Upper lobe of left lung (tissue), 4 donors: ENCODE results near the gene FURIN.

ENCODE experiments used
- CTCF ChIP-seq, 6 experiments: fragments of 450-650 bp in 4 of 6; fragments of 200-600 bp in 2 of 6; sonication (generic) in 2 of 6; IDR thresholded peaks; one replicate each; pipeline ENCODE4 v1.5.1; 2016 to 2019; ENCODE audit warnings: antibody characterized with exemption in 6 of 6
- EP300 ChIP-seq, 4 donors: sonication (generic); formaldehyde crosslinking; IDR thresholded peaks; one replicate each; pipeline ENCODE4 v1.5.1; 2017; ENCODE audit warnings: antibody characterized with exemption in 4 of 4, control low read depth in 2 of 4
- POLR2A ChIP-seq, 4 donors: fragments of 450-650 bp; IDR thresholded peaks; one replicate each; pipeline ENCODE4 v1.5.1; 2016 to 2017; ENCODE audit warnings: antibody characterized with exemption in 4 of 4, mild to moderate bottlenecking in 2 of 4
- POLR2AphosphoS5 ChIP-seq, 2 donors: sonication (generic); formaldehyde crosslinking; IDR thresholded peaks; one replicate each; pipeline ENCODE4 v1.5.1; 2017; ENCODE audit warnings: antibody characterized with exemption in 2 of 2

- TF ChIP-seq CTCF (IDR thresholded peaks at IDR 0.05): no peak
- no peak for TF ChIP-seq POLR2A (IDR thresholded peaks at IDR 0.05)
- peak in 1 of 2 donors; percentile 5 for TF ChIP-seq POLR2AphosphoS5 (IDR thresholded peaks at IDR 0.05)
- TF ChIP-seq EP300 (IDR thresholded peaks at IDR 0.05): no peak
These were observed 10.4 kb upstream of the FURIN start for GRCh38 chr15:90857883-90858443.
